GM12878 (cell line): ENCODE measurements around the gene POU6F2.

Experiments used
- CHD1 ChIP-seq: IDR thresholded peaks from 2 replicates; pipeline ENCODE4 v1.6.1; 2012; ENCODE audit warnings: low read depth, low read length, improper control_type of control experiment
- CTCF ChIP-seq, 3 experiments: IDR thresholded peaks in 2 of 3; conservative IDR thresholded peaks in 1 of 3; 2 replicates each; pipeline ENCODE4 v1.5.1; 2011; ENCODE audit warnings: low read depth in 3 of 3, low read length in 3 of 3, mild to moderate bottlenecking in 3 of 3, control low read depth in 2 of 3, moderate library complexity in 2 of 3, inconsistent platforms in 1 of 3, mixed read lengths in 1 of 3; ENCODE audit not compliant: control insufficient read depth in 2 of 3, insufficient read depth in 1 of 3; ENCODE audit errors: extremely low read depth in 1 of 3
- NR2C2 ChIP-seq: IDR thresholded peaks from 2 replicates; pipeline ENCODE4 v1.6.1; 2011; ENCODE audit warnings: borderline replicate concordance, low read depth; ENCODE audit not compliant: control insufficient read depth, insufficient read length
- PKNOX1 ChIP-seq: fragments of 450-650 bp; IDR thresholded peaks from 2 replicates; pipeline ENCODE4 v1.6.1; 2016; ENCODE audit warnings: mild to moderate bottlenecking

GRCh38 chr7:39400836-39401235 is 423.1 kb downstream of the POU6F2 start:
- TF ChIP-seq CTCF (IDR thresholded peaks at IDR 0.05 in 2 of 3, conservative IDR thresholded peaks at IDR 0.05 in 1 of 3; ENCODE audit: control insufficient read depth in 2 of 3, extremely low read depth in 1 of 3, insufficient read depth in 1 of 3, low read depth in 3 of 3, low read length in 3 of 3) (no peak), CHD1 (no peak), PKNOX1 (no peak), NR2C2 (no peak)
